ENCODE results near the gene SMIM35.

GRCh38 chr11:117983163-117983475, 103.6 kb downstream of the SMIM35 start:
- TF ChIP-seq CTCF (IDR thresholded peaks at IDR 0.05) (no peak), EP300 (IDR thresholded peaks at IDR 0.05) (no peak), POLR2A (IDR thresholded peaks at IDR 0.05) (no peak), POLR2AphosphoS5 (IDR thresholded peaks at IDR 0.05) (no peak)

All from upper lobe of left lung (tissue), 4 donors.